22Rv1 (cell line): ENCODE results near the gene IMPG2.

ENCODE experiments used
- CTCF ChIP-seq: fragments of 450-650 bp; IDR thresholded peaks from 2 replicates; pipeline ENCODE4 v1.5.1; 2017; ENCODE audit warnings: mild to moderate bottlenecking
- ZFX ChIP-seq: fragments of 450-650 bp; IDR thresholded peaks from 2 replicates; pipeline ENCODE4 v1.6.1; 2017; ENCODE audit warnings: antibody characterized with exemption, borderline replicate concordance

- TF ChIP-seq CTCF, result no peak
- no peak for TF ChIP-seq ZFX
Measured at GRCh38 chr3:101268141-101268540, 52.2 kb downstream of the IMPG2 start.
